ENCODE data around the gene ACSS1. TPM values are rescaled to one million over a fixed set of nuclear protein-coding genes. Genes with fewer than 3 reads are reported as not detected.

ACSS1 gene
- total RNA-seq, 1 experiment from 2014 or later, result 12.8 TPM

DNA sequence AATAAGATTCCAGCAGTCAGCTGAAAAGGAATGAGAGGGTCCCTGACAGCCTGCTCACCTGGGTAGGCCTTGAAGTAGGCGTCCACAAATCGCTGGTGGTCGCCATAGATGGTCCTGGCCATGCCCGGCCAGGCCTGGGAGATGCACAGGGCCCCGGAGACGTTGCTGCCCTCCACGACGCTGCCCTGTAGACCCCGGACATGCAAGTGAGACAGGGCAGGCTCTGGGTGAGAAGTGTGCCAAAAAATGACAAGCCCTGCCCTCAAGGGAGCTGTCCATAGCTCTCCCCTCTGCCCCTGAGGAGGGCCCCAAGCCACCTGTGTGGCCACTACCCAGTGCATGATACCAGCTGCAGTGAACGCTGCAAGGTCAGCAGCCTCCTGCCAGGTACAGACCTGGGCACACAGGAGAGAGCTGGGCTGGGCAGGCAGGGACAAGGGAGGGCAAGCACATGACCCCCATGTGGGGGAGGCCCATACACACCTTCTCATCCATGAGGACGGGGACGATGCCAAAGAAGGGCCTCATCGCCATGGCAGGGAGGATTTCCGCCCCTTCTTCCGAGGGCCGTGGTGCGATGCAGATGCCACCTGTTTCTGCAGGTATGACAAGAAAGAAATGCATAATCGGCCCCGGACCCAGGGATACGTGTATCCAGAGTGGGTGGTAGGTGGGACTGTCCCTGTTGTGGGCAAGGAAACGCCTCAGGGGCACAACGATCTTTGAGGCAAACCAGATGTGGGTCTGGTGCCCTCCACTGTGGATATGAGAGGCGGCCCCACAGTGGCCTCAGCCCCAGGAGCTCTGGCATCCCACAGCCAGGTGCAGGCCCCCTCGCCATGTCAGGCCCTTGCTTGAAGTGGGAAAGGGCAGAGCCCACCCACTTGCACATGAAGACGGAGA is 44.2 kb downstream of the ACSS1 start:
- Histone ChIP-seq H3K36me3 (ENCODE audit: low read depth) (no peaks in the 10 kb centered on the region), H3K9me2 (ENCODE audit: insufficient read depth) (no peaks in the 10 kb centered on the region), H2AFZ (no peak overlapping the region), H3F3A (ENCODE audit: insufficient read depth, low read depth) (peaks cover 22% of the 10 kb centered on the region), H3K4me2 (no peak overlapping the region), H3K27ac (no peak overlapping the region), H3K79me2 (ENCODE audit: low read depth) (no peaks in the 10 kb centered on the region), H4K20me1 (ENCODE audit: insufficient read depth) (no peaks in the 10 kb centered on the region), H3K4me3 (no peak overlapping the region), H3K27me3 (ENCODE audit: insufficient read depth, low read depth) (no peaks in the 10 kb centered on the region), H3K9me3 (ENCODE audit: insufficient read depth, low read depth) (no peaks in the 10 kb centered on the region), H3K4me1 (replicated peaks; ENCODE audit: insufficient read depth) (peaks cover 26% of the 10 kb centered on the region)
- no peak for TF ChIP-seq EZH2 (IDR thresholded peaks at IDR 0.05; ENCODE audit: low read depth)
- TF ChIP-seq, protein P1, sequence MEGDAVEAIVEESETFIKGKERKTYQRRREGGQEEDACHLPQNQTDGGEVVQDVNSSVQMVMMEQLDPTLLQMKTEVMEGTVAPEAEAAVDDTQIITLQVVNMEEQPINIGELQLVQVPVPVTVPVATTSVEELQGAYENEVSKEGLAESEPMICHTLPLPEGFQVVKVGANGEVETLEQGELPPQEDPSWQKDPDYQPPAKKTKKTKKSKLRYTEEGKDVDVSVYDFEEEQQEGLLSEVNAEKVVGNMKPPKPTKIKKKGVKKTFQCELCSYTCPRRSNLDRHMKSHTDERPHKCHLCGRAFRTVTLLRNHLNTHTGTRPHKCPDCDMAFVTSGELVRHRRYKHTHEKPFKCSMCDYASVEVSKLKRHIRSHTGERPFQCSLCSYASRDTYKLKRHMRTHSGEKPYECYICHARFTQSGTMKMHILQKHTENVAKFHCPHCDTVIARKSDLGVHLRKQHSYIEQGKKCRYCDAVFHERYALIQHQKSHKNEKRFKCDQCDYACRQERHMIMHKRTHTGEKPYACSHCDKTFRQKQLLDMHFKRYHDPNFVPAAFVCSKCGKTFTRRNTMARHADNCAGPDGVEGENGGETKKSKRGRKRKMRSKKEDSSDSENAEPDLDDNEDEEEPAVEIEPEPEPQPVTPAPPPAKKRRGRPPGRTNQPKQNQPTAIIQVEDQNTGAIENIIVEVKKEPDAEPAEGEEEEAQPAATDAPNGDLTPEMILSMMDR (conservative IDR thresholded peaks at IDR 0.05), result no peak
- BruUV-seq (replicated peaks), result no TSS peak
- CTCF ChIA-PET, result no interaction called here
- intact Hi-C loops (cut with micrococcal nuclease; ENCODE audit: unreplicated experiment), result no loop called here
- no peak for DNase-seq
- POLR2A ChIA-PET (ENCODE audit: unreplicated experiment), result no interaction called here

DNA sequence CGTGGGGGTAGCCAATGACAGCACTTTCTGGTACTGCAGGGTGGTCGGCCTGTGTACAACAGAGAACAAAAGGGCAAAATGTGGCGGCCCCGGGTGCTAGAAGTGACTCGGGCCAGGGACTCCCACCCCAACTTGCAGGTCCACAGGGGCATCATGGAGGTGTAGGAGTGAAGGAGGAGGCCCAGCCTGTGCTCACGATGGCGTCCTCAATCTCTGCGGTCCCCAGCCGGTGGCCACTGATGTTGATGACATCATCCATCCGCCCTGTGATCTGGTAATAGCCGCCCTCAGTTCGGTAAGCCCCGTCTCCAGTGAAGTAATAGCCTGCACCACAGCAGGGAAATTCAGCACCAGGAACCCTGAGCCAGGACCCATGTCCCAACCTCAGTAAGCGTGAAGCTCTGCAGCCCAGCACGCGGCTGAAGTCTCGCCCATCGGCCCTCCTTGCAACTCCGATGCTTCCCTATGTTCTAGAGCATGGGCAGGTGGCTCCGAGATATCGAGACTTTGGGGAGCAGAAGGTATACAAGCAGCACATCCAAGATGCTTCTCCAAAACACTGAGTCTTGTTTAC is 45.2 kb downstream of the ACSS1 start:
- BruUV-seq (replicated peaks), result no TSS peak
- Histone ChIP-seq H3K36me3 (ENCODE audit: low read depth) (no peaks in the 10 kb centered on the region), H3K4me3 (no peak overlapping the region), H3F3A (ENCODE audit: insufficient read depth, low read depth) (peaks cover 12% of the 10 kb centered on the region), H3K4me1 (replicated peaks; ENCODE audit: insufficient read depth) (peaks cover 16% of the 10 kb centered on the region), H3K9me3 (ENCODE audit: insufficient read depth, low read depth) (no peaks in the 10 kb centered on the region), H3K79me2 (ENCODE audit: low read depth) (no peaks in the 10 kb centered on the region), H3K9me2 (ENCODE audit: insufficient read depth) (no peaks in the 10 kb centered on the region), H2AFZ (no peak overlapping the region), H3K4me2 (no peak overlapping the region), H3K27ac (no peak overlapping the region), H4K20me1 (ENCODE audit: insufficient read depth) (no peaks in the 10 kb centered on the region), H3K27me3 (ENCODE audit: insufficient read depth, low read depth) (no peaks in the 10 kb centered on the region)
- intact Hi-C loops (cut with micrococcal nuclease; ENCODE audit: unreplicated experiment), result no loop called here
- no peak for DNase-seq
- POLR2A ChIA-PET (ENCODE audit: unreplicated experiment), result no interaction called here
- CTCF ChIA-PET, result no interaction called here
- no peak for TF ChIP-seq EZH2 (IDR thresholded peaks at IDR 0.05; ENCODE audit: low read depth)
- TF ChIP-seq, protein P1 (conservative IDR thresholded peaks at IDR 0.05), result no peak

DNA sequence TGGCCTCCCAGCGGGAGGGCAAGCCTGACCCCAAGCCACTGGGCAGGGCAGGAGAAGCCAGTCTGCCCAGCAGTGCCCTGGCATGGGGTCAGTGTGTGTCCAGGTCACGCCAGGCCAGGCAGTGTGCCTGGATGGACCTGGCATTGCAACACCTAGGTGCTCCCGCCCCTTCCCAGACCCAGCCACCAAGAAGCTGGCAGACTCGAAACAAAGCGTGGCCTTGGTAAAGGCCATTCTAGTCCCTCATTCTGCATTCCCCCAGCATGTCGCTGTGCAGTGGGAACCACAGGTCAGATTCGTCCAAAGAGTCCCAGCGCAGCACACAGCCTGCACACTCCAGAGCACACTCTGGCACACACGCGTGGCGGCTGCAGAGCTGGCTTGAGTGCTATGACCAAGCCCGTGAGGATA is 46.1 kb downstream of the ACSS1 start:
- Histone ChIP-seq H2AFZ (no peak overlapping the region), H3K9me2 (ENCODE audit: insufficient read depth) (no peaks in the 10 kb centered on the region), H3K9me3 (ENCODE audit: insufficient read depth, low read depth) (no peaks in the 10 kb centered on the region), H3K4me1 (replicated peaks; ENCODE audit: insufficient read depth) (peaks cover 7% of the 10 kb centered on the region), H4K20me1 (ENCODE audit: insufficient read depth) (no peaks in the 10 kb centered on the region), H3K79me2 (ENCODE audit: low read depth) (no peaks in the 10 kb centered on the region), H3K27me3 (ENCODE audit: insufficient read depth, low read depth) (no peaks in the 10 kb centered on the region), H3K36me3 (ENCODE audit: low read depth) (no peaks in the 10 kb centered on the region), H3K27ac (no peak overlapping the region), H3F3A (ENCODE audit: insufficient read depth, low read depth) (peaks cover 4% of the 10 kb centered on the region), H3K4me3 (no peak overlapping the region), H3K4me2 (no peak overlapping the region)
- DNase-seq, result no peak
- ChIA-PET CTCF (no interaction called here), POLR2A (ENCODE audit: unreplicated experiment) (no interaction called here)
- TF ChIP-seq, protein P1 (conservative IDR thresholded peaks at IDR 0.05), result no peak
- TF ChIP-seq EZH2 (IDR thresholded peaks at IDR 0.05; ENCODE audit: low read depth), result no peak
- intact Hi-C loops (cut with micrococcal nuclease; ENCODE audit: unreplicated experiment), result no loop called here
- no TSS peak for BruUV-seq (replicated peaks)
